ENCODE data around the gene FOXQ1. TPM values are rescaled to one million over a fixed set of nuclear protein-coding genes. Genes with fewer than 3 reads are reported as not detected.
"Not testable (repeated sequence)": the region's sequence is repeated elsewhere in the genome, so short reads cannot be mapped to it uniquely, and the experiment has no call there.

The FOXQ1 gene
- total RNA-seq, 2 donors from 2014 or later, result not detected

DNA sequence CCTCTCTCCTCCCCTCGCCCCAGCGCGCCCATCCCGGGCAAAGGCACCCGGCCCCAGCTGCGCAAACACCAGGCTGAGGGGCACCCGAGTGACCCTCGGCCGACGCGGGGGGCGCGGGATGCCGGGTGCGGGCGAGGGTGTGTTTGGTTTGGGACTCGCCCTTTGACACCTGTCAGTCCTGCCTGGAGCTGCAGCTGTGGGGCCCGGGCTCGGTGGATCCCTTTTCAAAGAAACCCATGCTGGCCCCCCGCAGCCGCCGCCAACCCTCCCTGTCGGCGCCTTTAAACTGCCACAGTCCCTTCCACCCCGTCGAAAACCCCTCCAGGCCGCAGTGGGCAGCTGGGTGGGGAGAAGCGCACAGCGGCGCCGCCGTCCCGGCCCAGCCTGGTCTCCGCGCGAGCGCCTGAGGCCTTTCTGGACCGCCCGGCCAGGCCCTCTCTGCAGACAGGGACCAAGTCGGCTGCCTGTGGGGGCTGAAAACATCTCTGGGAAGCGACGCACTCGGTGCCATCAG lies 5.5 kb downstream of the FOXQ1 start:
- Mint-ChIP-seq H3K27ac (no peak overlapping the region), H3K4me3 (no peak overlapping the region), H3K36me3 (ENCODE audit: insufficient read depth in 2 of 2) (peaks cover 2 to 4% of the 10 kb centered on the region in 2 donors), H3K9me3 (no peaks in the 10 kb centered on the region), H3K27me3 (ENCODE audit: low read depth) (peaks cover 37% of the 10 kb centered on the region), H3K4me1 (ENCODE audit: low read depth) (peaks cover 24% of the 10 kb centered on the region)
- ATAC-seq (replicated peaks in 1 of 2) (no peak), DNase-seq (no peak)

DNA sequence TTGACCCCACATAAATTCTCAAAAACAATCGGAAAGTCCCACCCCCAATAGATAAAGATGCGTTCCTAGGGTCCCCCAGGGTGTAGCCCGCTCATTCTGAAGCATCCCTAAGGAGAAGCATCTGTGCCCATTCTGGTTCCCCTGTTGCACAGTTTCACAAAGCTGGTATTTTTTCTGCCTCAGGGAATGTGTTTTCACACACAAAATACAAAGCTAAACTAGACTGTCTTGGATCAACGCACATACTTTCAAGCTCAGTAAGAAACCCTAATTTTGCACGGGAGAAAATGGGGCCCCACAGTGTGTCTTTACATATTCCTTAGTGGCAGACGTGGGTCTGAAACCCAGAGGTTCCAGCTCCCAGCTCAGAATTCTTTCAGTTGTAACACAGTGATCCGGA lies 6.1 kb downstream of the FOXQ1 start:
- Mint-ChIP-seq H3K4me1 (ENCODE audit: low read depth) (peaks cover 22% of the 10 kb centered on the region), H3K36me3 (ENCODE audit: insufficient read depth in 2 of 2) (peaks cover 2 to 4% of the 10 kb centered on the region in 2 donors), H3K27me3 (ENCODE audit: low read depth) (peaks cover 39% of the 10 kb centered on the region), H3K4me3 (peak overlapping the region; percentile 51 to 65), H3K27ac (peak overlapping the region; percentile 51), H3K9me3 (no peaks in the 10 kb centered on the region)
- ATAC-seq (replicated peaks in 1 of 2), result no peak
- no peak for DNase-seq

DNA sequence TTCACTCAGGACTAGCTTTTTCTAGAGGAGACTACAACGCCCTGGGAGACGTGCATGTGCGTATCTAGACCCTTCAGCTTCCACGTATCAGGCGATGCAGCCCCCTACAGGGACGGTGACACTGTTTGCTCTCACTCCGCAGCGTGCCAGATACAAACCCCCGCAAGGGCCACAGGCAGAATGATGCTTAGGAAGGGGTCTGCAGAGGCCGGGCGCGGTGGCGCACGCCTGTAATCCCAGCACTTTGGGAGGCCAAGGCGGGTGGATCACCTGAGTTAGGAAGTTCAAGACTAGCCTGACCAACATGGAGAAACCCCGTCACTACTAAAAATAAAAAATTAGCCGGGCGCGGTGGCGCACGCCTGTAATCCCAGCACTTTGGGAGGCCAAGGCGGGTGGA lies 6.7 kb downstream of the FOXQ1 start:
- Mint-ChIP-seq H3K27me3 (ENCODE audit: low read depth) (peaks cover 39% of the 10 kb centered on the region), H3K4me1 (ENCODE audit: low read depth) (peaks cover 22% of the 10 kb centered on the region)
- not testable (repeated sequence) for H3K27ac Mint-ChIP-seq; H3K4me3 Mint-ChIP-seq; ATAC-seq (replicated peaks in 1 of 2); DNase-seq; H3K9me3 Mint-ChIP-seq; H3K36me3 Mint-ChIP-seq (ENCODE audit: insufficient read depth in 2 of 2)

DNA sequence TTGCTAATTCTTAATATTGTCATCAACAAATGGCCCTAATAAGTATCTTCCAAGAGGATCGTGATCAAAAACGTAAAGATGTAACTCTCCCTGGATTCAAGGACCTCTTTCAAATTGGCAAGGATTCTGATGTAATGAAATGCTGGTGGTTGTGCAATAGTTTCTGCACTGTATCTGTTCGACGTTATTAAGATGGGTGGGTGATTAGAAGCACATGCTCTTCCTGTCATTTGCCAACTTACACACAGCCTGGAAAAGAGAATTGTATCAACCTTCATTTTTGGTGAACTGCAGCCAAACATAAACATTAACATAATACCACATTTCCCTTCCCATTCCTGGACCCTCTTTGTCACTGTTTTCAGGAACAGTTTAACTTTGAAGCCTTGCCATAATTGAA lies 9.8 kb downstream of the FOXQ1 start:
- DNase-seq (no peak), ATAC-seq (replicated peaks in 1 of 2) (no peak)
- Mint-ChIP-seq H3K27me3 (ENCODE audit: low read depth) (peaks cover 34% of the 10 kb centered on the region), H3K9me3 (no peaks in the 10 kb centered on the region), H3K27ac (no peak overlapping the region), H3K4me3 (no peak overlapping the region), H3K36me3 (ENCODE audit: insufficient read depth in 2 of 2) (peaks cover 0 to 2% of the 10 kb centered on the region in 2 donors), H3K4me1 (ENCODE audit: low read depth) (no peaks in the 10 kb centered on the region)

DNA sequence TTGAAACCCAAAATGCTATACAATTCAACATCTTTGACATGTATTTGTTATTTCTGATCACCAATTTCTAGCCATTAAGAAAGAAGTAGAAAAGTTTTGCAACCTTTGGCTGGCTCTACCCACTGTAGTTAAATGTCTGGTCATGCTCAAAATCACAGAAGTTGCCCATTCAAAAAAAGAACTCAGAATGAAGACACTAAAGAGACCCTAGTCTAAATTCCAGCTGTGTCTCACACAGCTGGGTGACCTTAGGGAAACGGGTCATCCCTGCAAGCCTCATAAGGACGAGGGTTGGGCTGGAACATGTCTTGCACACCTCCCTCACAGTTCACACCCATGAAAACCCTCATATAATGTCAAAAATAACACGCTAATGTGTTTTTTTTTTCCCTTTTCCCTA lies 10.3 kb downstream of the FOXQ1 start:
- Mint-ChIP-seq H3K36me3 (ENCODE audit: insufficient read depth in 2 of 2) (peaks cover 0 to 2% of the 10 kb centered on the region in 2 donors), H3K27ac (no peak overlapping the region), H3K4me1 (ENCODE audit: low read depth) (no peaks in the 10 kb centered on the region), H3K27me3 (ENCODE audit: low read depth) (peaks cover 38% of the 10 kb centered on the region), H3K9me3 (no peaks in the 10 kb centered on the region), H3K4me3 (no peak overlapping the region)
- no peak for DNase-seq
- ATAC-seq (replicated peaks in 1 of 2), result no peak

DNA sequence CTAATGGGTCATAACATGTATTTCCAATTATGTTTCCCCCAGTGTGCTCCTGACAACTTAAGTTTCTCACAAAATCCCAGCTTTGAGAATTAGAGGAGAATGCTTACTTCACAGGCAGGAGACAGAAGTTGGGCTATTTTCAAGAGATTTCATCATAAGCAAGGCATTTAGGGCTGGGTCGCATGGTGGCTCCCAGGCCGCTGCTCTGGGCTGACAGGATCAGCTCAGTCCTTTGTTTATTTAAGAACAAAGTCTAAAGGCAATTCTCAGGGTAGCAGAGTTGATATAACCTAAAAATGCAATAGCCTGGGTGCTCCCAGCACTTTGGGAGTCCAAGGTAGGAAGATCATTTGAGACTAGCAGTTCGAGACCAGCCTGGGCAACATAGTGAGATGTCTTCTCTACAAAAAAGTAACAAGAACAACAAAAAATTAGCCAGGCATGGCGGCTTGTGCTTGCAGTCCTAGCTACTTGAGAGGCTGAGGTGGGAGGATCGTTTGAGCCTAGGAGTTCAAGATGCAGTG lies 10.9 kb downstream of the FOXQ1 start:
- Mint-ChIP-seq H3K36me3 (ENCODE audit: insufficient read depth in 2 of 2) (peaks cover 0 to 2% of the 10 kb centered on the region in 2 donors), H3K27ac (no peak overlapping the region), H3K27me3 (ENCODE audit: low read depth) (peaks cover 44% of the 10 kb centered on the region), H3K4me3 (no peak overlapping the region), H3K9me3 (no peaks in the 10 kb centered on the region), H3K4me1 (ENCODE audit: low read depth) (no peaks in the 10 kb centered on the region)
- DNase-seq (no peak), ATAC-seq (replicated peaks in 1 of 2) (no peak)

DNA sequence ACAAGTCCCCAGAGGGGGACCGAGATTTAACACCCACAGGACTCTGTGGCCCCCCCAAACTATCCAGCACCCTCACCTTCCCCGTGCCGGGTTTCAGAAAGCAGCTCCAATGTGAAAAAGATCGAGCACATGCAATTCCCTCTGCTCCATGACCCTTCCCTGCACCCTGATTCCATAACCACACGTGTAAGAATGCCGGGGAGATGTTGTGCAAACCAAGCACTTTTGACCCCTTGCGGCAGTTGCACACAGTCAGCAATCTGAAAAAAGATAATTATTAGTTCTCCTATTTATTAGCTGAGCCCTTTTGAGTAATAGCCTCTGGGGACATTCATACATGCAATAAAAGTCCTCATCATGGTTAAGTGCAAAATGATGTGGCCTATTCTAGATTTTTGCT lies 13.0 kb downstream of the FOXQ1 start:
- no peaks in the 10 kb centered on the region for H3K4me1 Mint-ChIP-seq (ENCODE audit: low read depth)
- H3K9me3 Mint-ChIP-seq, result no peaks in the 10 kb centered on the region
- H3K27me3 Mint-ChIP-seq (ENCODE audit: low read depth), result peaks cover 58% of the 10 kb centered on the region
- no peak for DNase-seq
- no peak overlapping the region for H3K4me3 Mint-ChIP-seq
- no peaks in the 10 kb centered on the region for H3K36me3 Mint-ChIP-seq (ENCODE audit: insufficient read depth in 2 of 2)
- ATAC-seq (replicated peaks in 1 of 2), result no peak
- no peak overlapping the region for H3K27ac Mint-ChIP-seq

DNA sequence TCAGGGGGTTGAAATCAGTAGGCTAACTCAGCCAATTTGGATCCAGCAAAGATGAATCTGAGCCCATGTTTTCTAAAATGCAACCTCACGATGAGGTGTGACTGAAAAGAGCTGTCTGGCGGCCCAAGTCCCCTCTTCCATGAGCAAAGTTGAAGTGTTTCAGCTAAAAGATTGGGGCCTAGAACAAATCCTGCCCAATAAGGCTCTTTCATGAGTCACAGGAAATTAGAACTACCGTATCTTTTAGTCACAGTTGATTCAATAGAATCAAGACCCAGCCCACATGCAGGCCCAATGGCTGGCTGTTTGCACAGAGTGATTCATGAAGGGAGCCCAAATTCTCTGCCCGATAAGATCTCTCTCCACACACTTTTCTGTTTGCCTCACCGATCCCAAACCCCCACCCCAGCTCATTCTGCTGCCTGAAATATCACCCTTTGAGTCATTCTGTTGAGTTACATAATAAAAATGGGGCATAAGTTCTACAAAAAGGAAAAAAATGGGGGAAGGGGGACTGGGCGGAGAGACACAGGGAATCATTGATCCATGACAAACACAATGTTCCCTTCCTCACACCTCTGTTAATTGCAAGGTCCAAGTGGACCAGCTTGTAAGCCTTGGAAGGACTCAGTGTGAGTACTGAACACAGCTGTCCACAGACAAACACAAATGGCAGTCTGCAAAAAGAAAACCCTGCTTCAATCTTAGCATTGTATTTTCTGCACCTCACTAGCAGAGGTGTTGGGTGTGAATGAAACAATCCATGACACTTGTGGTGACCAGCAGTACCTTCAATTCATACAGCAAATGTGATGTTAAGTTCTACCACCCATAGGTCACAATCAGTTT lies 13.8 kb downstream of the FOXQ1 start:
- Mint-ChIP-seq H3K4me3 (no peak overlapping the region), H3K4me1 (ENCODE audit: low read depth) (no peaks in the 10 kb centered on the region), H3K27ac (no peak overlapping the region), H3K27me3 (ENCODE audit: low read depth) (peaks cover 58% of the 10 kb centered on the region), H3K36me3 (ENCODE audit: insufficient read depth in 2 of 2) (peaks cover 0 to 2% of the 10 kb centered on the region in 2 donors), H3K9me3 (peaks cover 0 to 3% of the 10 kb centered on the region in 2 donors)
- ATAC-seq (replicated peaks in 1 of 2) (peak in 1 of 2 donors; percentile 28), DNase-seq (no peak)

DNA sequence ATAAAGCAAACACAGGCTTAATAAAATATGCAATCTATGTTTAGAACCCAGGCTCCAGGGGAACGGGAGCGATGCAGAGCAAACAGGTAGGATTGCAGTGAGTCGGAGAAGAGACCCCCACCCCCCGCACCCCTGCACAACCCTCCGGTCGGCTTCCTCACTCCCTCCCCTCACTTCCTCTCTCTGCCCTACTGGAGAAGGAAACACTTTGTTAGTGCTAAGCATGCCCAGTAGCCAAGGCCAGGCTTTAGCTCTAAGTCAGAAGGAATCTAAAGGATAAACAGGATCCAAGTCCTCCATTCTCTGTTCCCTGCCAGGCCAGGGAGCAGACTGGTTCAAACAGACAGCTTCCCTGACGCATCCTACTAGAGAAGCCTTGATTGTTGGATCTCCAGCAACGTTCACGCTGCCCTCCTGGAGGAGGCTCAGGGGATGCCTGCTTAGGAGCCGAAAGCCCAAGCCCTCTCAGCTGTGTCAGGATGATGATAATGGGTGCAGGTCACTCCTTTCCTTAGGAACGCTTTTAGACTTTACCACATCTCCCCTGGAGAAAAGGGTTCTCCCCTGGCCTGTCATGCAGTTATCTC lies 14.7 kb downstream of the FOXQ1 start:
- Mint-ChIP-seq H3K27me3 (ENCODE audit: low read depth) (peaks cover 57% of the 10 kb centered on the region), H3K36me3 (ENCODE audit: insufficient read depth in 2 of 2) (peaks cover 2% of the 10 kb centered on the region in 2 donors), H3K27ac (no peak overlapping the region), H3K4me1 (ENCODE audit: low read depth) (no peaks in the 10 kb centered on the region), H3K9me3 (peaks cover 0 to 5% of the 10 kb centered on the region in 2 donors), H3K4me3 (no peak overlapping the region)
- ATAC-seq (replicated peaks in 1 of 2) (no peak), DNase-seq (no peak)

DNA sequence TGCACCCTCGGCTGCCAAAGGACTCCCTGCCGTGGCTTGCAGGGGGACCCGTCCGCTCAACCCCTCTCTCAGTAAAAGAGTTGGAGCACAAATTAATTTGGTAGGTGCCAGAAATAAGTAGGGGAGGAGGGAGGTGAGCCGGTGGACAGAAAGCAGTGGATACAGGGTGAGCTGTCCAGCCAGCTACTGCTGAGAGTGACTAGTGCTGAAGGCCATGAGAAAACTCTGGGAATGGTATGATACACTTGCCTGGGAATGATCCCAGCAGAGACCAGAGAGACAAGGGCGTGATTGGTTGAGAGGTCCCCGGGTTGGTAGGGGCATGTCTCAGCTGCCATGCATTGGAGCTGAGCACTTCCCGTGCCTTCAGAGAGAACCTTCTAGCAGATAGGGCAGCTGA lies 15.7 kb downstream of the FOXQ1 start:
- DNase-seq (no peak), ATAC-seq (replicated peaks in 1 of 2) (no peak)
- Mint-ChIP-seq H3K4me3 (no peak overlapping the region), H3K36me3 (ENCODE audit: insufficient read depth in 2 of 2) (peaks cover 2% of the 10 kb centered on the region in 2 donors), H3K27me3 (ENCODE audit: low read depth) (peaks cover 50% of the 10 kb centered on the region), H3K9me3 (peaks cover 0 to 5% of the 10 kb centered on the region in 2 donors), H3K27ac (no peak overlapping the region), H3K4me1 (ENCODE audit: low read depth) (no peaks in the 10 kb centered on the region)

DNA sequence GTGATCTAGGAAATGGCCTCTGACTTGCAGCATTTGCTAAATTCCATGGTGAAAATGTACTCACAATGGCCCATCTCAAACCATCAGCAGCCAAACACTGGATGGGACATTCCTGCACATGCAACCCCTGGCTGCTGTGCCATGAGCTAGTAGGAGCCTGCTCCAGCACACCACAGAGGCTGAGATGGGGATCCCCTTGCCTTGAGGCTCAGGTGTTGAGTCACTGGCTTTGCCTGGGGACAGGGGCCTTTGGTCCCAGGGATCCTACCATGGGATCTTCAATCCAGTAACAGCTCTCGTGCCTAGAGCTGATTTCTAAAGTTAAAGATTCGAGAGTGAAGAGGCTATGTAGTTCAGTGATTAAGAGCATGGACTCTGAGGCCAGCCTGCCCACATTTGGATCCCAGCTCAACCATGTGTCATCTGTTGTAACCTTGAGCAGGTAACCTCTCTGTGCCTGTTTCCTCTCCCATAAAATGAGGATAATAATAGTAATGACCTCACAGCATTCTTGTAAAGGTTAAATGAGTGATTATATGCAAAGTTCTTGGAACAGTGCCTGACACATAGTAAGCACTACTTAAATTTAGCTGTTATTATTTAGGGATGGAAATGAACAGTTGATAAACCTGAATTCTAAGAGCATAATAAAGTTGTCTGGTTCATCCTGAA lies 16.4 kb downstream of the FOXQ1 start:
- peaks cover 54% of the 10 kb centered on the region for H3K27me3 Mint-ChIP-seq (ENCODE audit: low read depth)

DNA sequence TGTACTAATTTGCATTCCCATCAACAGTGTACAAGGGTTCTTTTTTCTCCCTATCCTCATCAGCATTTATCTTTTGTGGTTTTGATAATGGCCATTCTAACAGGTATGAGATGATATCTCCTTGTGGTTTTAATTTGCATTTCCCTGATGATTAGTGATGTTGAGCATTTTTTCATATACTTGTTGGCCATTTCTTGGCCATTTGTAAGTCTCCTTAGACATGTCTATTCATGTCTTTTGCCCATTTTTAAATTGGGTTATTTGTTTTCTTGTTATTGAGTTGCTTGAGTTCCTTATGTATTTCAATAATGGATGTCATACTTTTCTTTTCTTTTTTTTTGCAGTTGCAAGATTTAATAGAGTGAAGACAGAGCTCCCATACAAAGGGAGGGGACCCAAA lies 17.8 kb downstream of the FOXQ1 start:
- Mint-ChIP-seq H3K27ac (no peak overlapping the region), H3K4me1 (ENCODE audit: low read depth) (no peaks in the 10 kb centered on the region), H3K27me3 (ENCODE audit: low read depth) (peaks cover 64% of the 10 kb centered on the region), H3K36me3 (ENCODE audit: insufficient read depth in 2 of 2) (peaks cover 2% of the 10 kb centered on the region in 2 donors), H3K9me3 (peaks cover 0 to 5% of the 10 kb centered on the region in 2 donors), H3K4me3 (no peak overlapping the region)
- DNase-seq (no peak), ATAC-seq (replicated peaks in 1 of 2) (no peak)

More for the DNA sequence above, 16.4 kb downstream of the FOXQ1 start:
- H3K4me1 Mint-ChIP-seq (ENCODE audit: low read depth), result no peaks in the 10 kb centered on the region
- peaks cover 2% of the 10 kb centered on the region in 2 donors for H3K36me3 Mint-ChIP-seq (ENCODE audit: insufficient read depth in 2 of 2)
- ATAC-seq (replicated peaks in 1 of 2) (no peak), DNase-seq (no peak)
- H3K4me3 Mint-ChIP-seq, result no peak overlapping the region
- H3K27ac Mint-ChIP-seq, result no peak overlapping the region
- peaks cover 0 to 5% of the 10 kb centered on the region in 2 donors for H3K9me3 Mint-ChIP-seq

DNA sequence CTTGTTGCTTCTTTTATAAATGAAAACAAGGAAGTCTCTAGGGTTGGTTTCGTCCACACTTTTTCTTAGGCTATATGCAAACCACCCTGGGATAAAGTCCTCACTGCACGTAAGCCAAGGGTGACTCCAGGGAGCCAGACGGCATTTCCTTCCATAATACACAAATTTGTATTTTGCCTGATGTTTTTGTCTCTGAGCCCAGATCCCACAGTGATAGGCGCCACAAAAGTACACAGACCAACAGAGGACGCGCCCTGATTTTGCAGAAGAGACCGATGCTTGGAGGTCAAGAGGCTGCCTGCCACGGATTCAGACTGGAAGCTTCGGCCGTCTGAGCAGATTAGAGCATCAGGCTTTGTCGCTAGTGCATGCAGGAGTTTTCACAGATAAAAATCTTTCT lies 22.8 kb downstream of the FOXQ1 start:
- ATAC-seq (replicated peaks in 1 of 2) (no peak), DNase-seq (no peak)
- no peak overlapping the region for H3K4me3 Mint-ChIP-seq
- H3K27me3 Mint-ChIP-seq (ENCODE audit: low read depth), result peaks cover 49% of the 10 kb centered on the region
- H3K4me1 Mint-ChIP-seq (ENCODE audit: low read depth), result no peaks in the 10 kb centered on the region
- no peak overlapping the region for H3K27ac Mint-ChIP-seq
- H3K36me3 Mint-ChIP-seq (ENCODE audit: insufficient read depth in 2 of 2), result peaks cover 2% of the 10 kb centered on the region in 2 donors
- peaks cover 0 to 5% of the 10 kb centered on the region in 2 donors for H3K9me3 Mint-ChIP-seq
